CD4-positive, alpha-beta memory T cell (primary cell): ENCODE measurements around the gene C11orf91. TPM values are rescaled to one million over a fixed set of nuclear protein-coding genes. Genes with fewer than 3 reads are reported as not detected.

ENCODE experiments used
- CTCF ChIA-PET: fragments of 350-600 bp; sonication (Branson Sonifier 250); formaldehyde crosslinking; loops from one replicate; lab custom pipeline; 2021; ENCODE audit warnings: inconsistent platforms; ENCODE audit not compliant: partially characterized antibody; lab: Charles Lee
- POLR2A ChIA-PET: fragments of 350-600 bp; sonication (Branson Sonifier 250); formaldehyde crosslinking; loops from one replicate; lab custom pipeline; 2021; ENCODE audit not compliant: partially characterized antibody; lab: Charles Lee
- DNase-seq, 5 donors: peaks; one replicate each; pipeline versions ENCODE4 v3.0.0 to v3.0.0-alpha.2; 2020 to 2022; ENCODE audit warnings: mixed read lengths in 1 of 5
- H3K27ac ChIP-seq: one replicate; pipeline ENCODE4 v1.7.0; 2013; ENCODE audit warnings: low read depth, low read length
- H3K27me3 ChIP-seq: 2 replicates; pipeline ENCODE4 v1.7.0; 2013; ENCODE audit warnings: mild to moderate bottlenecking, low read length, moderate library complexity; ENCODE audit not compliant: insufficient read depth
- H3K36me3 ChIP-seq: 2 replicates; pipeline ENCODE4 v1.7.0; 2013; ENCODE audit warnings: mild to moderate bottlenecking, low read length, moderate library complexity; ENCODE audit not compliant: insufficient read depth
- H3K4me1 ChIP-seq: 2 replicates; pipeline ENCODE4 v1.7.0; 2013; ENCODE audit warnings: mild to moderate bottlenecking, low read length, moderate library complexity; ENCODE audit not compliant: insufficient read depth
- H3K4me3 ChIP-seq, 2 donors: one replicate each; pipeline ENCODE4 v1.7.0; 2013; ENCODE audit warnings: low read length in 2 of 2, mild to moderate bottlenecking in 1 of 2
- H3K9me3 ChIP-seq, 2 donors: one replicate each; pipeline ENCODE4 v1.7.0; 2013; ENCODE audit warnings: low read length in 2 of 2, control low read depth in 1 of 2; ENCODE audit not compliant: control insufficient read depth in 1 of 2
- H3K27ac Mint-ChIP-seq, 7 donors: one replicate each; pipeline ENCODE4 v1.8.0; 2020 to 2021; ENCODE audit warnings: mixed read lengths in 7 of 7, mild to moderate bottlenecking in 6 of 7, inconsistent platforms in 3 of 7, moderate library complexity in 3 of 7
- H3K27me3 Mint-ChIP-seq, 2 donors: one replicate each; pipeline ENCODE4 v1.8.0; 2020 to 2021; ENCODE audit warnings: mixed read lengths in 2 of 2
- H3K36me3 Mint-ChIP-seq, 2 donors: one replicate each; pipeline ENCODE4 v1.8.0; 2020 to 2021; ENCODE audit warnings: mixed read lengths in 2 of 2, inconsistent platforms in 1 of 2, mild to moderate bottlenecking in 1 of 2
- H3K4me1 Mint-ChIP-seq, 4 donors: one replicate each; pipeline ENCODE4 v1.8.0; 2020 to 2021; ENCODE audit warnings: mixed read lengths in 4 of 4, mild to moderate bottlenecking in 1 of 4
- H3K4me3 Mint-ChIP-seq, 8 donors: one replicate each; pipeline ENCODE4 v1.8.0; 2020 to 2021; ENCODE audit warnings: mixed read lengths in 8 of 8, mild to moderate bottlenecking in 7 of 8, moderate library complexity in 6 of 8, inconsistent platforms in 3 of 8
- H3K9me3 Mint-ChIP-seq, 8 donors: one replicate each; pipeline ENCODE4 v1.8.0; 2020 to 2021; ENCODE audit warnings: mixed read lengths in 8 of 8, mild to moderate bottlenecking in 5 of 8, inconsistent platforms in 3 of 8, moderate library complexity in 1 of 8
- intact Hi-C: fragments of 100-400 bp; cut with micrococcal nuclease; formaldehyde crosslinking; loops from one replicate; pipeline ENCODE4 v1.15.1; 2023
- polyA plus RNA-seq, 2 donors: library from polyadenylated mRNA; unstranded; fragments of 300-500 nt; fragmentation: Illumina TruSeq; gene quantifications; one replicate each; pipeline ENCODE4 v1.2.3, GENCODE V29; 2021
- total RNA-seq, 2 experiments: library from RNA; stranded (reverse); gene quantifications; one replicate each; pipeline ENCODE4 v1.2.3, GENCODE V29; 2021

The C11orf91 gene
- total and polyA plus RNA-seq, 4 experiments from 2014 or later = 0.49 TPM; not detected in 3

DNA sequence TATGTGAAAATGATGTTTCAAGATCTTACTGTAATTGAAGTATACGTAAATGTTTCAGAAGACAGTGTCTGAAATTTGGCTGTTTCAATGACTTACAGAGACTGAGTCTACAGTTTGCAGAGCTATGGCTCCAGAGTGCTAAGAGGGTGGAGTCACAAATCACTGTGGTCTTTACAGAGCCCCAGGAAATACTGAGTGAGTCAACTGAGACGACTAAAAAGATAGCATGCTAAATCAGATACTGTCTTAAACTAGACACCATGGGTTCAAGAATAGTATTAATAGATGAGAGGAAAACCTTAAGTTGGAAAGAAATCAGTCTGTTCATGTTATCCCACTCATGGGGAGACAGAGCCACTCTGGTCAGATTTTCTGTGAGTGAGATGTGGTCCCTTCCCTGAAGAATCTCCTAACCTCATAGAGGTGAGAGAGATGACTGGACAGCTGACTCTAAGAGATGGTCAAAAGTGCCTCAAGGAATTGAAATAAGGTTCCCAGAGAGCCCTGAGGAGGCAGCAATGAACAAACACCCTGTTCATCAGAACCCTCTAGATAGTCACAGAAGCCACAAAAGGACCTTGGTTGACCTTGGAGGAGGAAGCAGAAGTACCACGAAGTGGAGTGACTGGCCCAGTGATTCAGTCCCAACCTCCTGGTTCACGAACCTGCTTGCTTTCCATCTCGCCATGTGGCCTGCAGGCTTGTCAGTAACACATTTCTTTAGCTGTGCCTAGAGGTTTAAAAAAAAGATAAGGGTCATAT, 30.2 kb downstream of the C11orf91 start:
- peaks cover 0 to 2% (median 0%) of the 10 kb centered on the region in 8 donors for H3K9me3 Mint-ChIP-seq
- H3K36me3 Mint-ChIP-seq = no peaks in the 10 kb centered on the region
- peaks cover 2 to 15% of the 10 kb centered on the region in 2 donors for H3K27me3 Mint-ChIP-seq
- no peak overlapping the region for H3K27ac Mint-ChIP-seq
- Histone ChIP-seq H3K9me3 (no peaks in the 10 kb centered on the region), H3K4me3 (no peak overlapping the region), H3K4me1 (no peaks in the 10 kb centered on the region), H3K27me3 (no peaks in the 10 kb centered on the region), H3K36me3 (no peaks in the 10 kb centered on the region), H3K27ac (no peak overlapping the region)
- ChIA-PET CTCF (no interaction called here), POLR2A (no interaction called here)
- peaks cover 0 to 1% (median 0%) of the 10 kb centered on the region in 4 donors for H3K4me1 Mint-ChIP-seq
- intact Hi-C loops = no loop called here
- no peak for DNase-seq
- H3K4me3 Mint-ChIP-seq = no peak overlapping the region

DNA sequence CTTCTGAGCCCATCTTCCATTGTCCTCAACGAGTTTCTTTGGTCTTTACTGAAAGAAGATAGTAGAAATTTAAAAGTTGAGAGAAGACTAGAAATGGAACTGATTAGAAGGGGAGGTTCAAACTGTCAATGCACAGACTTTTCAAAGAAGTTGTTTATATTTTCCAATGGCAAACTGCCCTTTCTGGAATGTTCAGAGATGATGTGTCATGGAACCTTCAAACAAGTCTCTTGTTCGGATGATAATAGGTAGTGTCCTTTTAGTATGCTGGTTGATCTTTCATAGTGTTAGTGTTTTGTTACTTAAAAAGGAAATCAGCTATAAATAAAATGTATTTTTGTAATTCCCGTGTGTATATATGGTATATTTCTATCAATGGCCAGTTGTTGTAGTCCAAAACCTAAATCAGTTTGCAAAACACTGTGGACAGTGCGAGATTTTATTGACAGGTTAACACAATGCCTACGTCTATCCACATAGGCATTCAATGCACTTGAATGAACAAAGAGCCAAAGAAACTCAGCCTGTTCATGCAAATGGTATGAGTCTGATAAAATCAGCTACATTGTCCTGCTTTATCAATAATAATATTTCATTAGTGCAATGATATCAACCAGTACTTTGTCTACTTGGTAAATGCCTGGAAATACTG, 30.9 kb downstream of the C11orf91 start:
- DNase-seq = no peak
- Histone ChIP-seq H3K4me1 (no peaks in the 10 kb centered on the region), H3K36me3 (no peaks in the 10 kb centered on the region), H3K9me3 (no peaks in the 10 kb centered on the region), H3K27ac (no peak overlapping the region), H3K27me3 (no peaks in the 10 kb centered on the region), H3K4me3 (no peak overlapping the region)
- Mint-ChIP-seq H3K27ac (no peak overlapping the region), H3K4me1 (peaks cover 0 to 1% (median 0%) of the 10 kb centered on the region in 4 donors), H3K4me3 (no peak overlapping the region), H3K27me3 (peaks cover 2 to 15% of the 10 kb centered on the region in 2 donors), H3K36me3 (no peaks in the 10 kb centered on the region), H3K9me3 (peaks cover 0 to 2% (median 0%) of the 10 kb centered on the region in 8 donors)
- intact Hi-C loops = no loop called here
- ChIA-PET CTCF (no interaction called here), POLR2A (no interaction called here)

DNA sequence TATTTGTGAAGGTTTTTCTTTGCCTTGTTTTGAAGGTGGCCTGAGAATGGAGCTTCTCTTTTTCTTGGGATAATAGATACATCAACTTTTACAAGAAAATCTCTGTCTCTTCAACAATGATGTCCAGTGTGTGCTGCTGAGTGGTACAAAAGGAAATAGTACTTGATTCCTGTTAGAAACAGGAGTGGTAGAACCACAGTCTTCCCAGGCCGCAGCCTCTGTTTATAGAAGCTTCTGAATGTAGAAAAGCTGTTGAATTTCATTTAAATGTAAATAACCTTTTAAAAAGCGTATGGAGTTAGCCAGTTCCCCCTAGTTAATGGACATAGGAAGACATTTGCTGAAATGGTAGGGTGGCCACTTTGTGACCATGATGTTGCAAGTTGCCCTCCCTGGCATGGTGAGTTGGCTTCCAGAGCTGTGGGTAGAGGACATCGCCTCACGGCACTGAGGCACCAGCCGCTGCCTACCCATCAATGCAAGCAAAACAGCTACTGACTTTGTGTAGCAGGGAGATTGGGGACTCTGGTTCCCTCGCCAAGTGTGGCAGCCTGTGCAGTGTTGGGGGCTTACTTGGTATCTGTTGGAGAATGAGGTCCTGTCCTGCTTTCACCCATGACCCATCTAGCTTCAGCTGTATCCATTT, 31.6 kb downstream of the C11orf91 start:
- Histone ChIP-seq H3K4me1 (no peaks in the 10 kb centered on the region), H3K27ac (no peak overlapping the region), H3K9me3 (no peaks in the 10 kb centered on the region), H3K27me3 (no peaks in the 10 kb centered on the region), H3K4me3 (no peak overlapping the region), H3K36me3 (no peaks in the 10 kb centered on the region)
- peaks cover 2 to 18% of the 10 kb centered on the region in 2 donors for H3K27me3 Mint-ChIP-seq
- ChIA-PET POLR2A (no interaction called here), CTCF (no interaction called here)
- H3K27ac Mint-ChIP-seq = no peak overlapping the region
- peaks cover 0 to 1% (median 0%) of the 10 kb centered on the region in 4 donors for H3K4me1 Mint-ChIP-seq
- peaks cover 0 to 2% (median 0%) of the 10 kb centered on the region in 8 donors for H3K9me3 Mint-ChIP-seq
- no peaks in the 10 kb centered on the region for H3K36me3 Mint-ChIP-seq
- intact Hi-C loops = no loop called here
- no peak for DNase-seq
- H3K4me3 Mint-ChIP-seq = no peak overlapping the region

DNA sequence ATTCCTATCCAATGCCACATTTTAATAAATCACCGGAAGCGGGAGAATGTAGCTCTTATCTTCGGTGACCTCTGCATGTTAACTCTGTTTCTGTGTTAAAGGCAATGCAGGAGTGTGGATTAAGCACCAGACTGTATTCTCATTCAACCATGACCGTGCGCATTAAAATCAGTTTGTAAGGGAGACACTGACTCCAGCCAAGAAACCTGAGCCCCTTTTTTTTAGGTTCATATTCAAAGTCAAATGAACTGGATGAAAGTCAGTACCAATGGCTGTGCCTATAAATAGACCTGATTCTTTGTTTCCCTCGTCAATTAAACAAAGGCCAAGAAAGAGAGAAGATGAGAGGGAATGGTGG, 32.2 kb downstream of the C11orf91 start:
- Mint-ChIP-seq H3K4me3 (no peak overlapping the region), H3K9me3 (peaks cover 0 to 2% (median 0%) of the 10 kb centered on the region in 8 donors), H3K27ac (no peak overlapping the region), H3K36me3 (no peaks in the 10 kb centered on the region), H3K4me1 (peaks cover 0 to 1% (median 0%) of the 10 kb centered on the region in 4 donors), H3K27me3 (peaks cover 2 to 18% of the 10 kb centered on the region in 2 donors)
- ChIA-PET CTCF (no interaction called here), POLR2A (no interaction called here)
- no peak overlapping the region for H3K4me3 ChIP-seq
- no peaks in the 10 kb centered on the region for H3K9me3 ChIP-seq
- H3K36me3 ChIP-seq = no peaks in the 10 kb centered on the region
- intact Hi-C loops = no loop called here
- no peak overlapping the region for H3K27ac ChIP-seq
- no peak for DNase-seq
- H3K27me3 ChIP-seq = no peaks in the 10 kb centered on the region
- no peaks in the 10 kb centered on the region for H3K4me1 ChIP-seq

DNA sequence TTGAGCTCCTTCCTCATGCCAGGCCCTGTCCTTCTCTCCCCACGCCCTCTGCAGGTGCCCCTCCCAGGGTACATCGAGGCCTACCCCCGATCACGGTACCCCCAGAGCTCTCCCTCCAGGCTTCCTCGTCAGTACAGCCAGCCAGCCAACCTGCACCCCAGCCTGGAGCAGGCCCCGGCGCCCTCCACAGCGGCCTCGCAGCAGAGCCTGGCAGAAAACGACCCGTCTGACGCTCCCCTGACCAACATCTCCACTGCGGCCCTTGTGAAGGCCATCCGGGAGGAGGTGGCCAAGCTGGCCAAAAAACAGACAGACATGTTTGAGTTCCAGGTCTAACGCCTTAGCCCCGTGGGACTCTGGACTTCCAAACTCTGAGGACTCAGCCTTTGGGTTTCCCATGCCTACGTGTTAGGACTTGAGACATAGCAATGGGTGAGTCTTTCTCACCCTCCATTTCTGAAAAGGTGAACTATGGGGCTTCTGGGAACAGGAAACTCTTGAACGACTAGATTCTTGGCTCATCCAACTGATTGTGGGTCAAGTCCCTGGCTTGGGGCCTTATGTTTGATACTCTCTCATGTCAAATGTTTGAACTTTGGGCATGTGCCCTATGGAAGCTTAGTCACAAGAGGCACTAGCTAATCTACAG, 32.7 kb downstream of the C11orf91 start:
- no peaks in the 10 kb centered on the region for H3K4me1 ChIP-seq
- no peaks in the 10 kb centered on the region for H3K36me3 ChIP-seq
- POLR2A ChIA-PET = no interaction called here
- DNase-seq = no peak
- intact Hi-C loops = no loop called here
- no peak overlapping the region for H3K4me3 ChIP-seq
- Mint-ChIP-seq H3K27ac (no peak overlapping the region), H3K36me3 (no peaks in the 10 kb centered on the region), H3K27me3 (peaks cover 2 to 18% of the 10 kb centered on the region in 2 donors), H3K4me1 (peaks cover 0 to 1% (median 0%) of the 10 kb centered on the region in 4 donors), H3K4me3 (no peak overlapping the region), H3K9me3 (peaks cover 0 to 2% (median 0%) of the 10 kb centered on the region in 8 donors)
- H3K27ac ChIP-seq = no peak overlapping the region
- CTCF ChIA-PET = no interaction called here
- no peaks in the 10 kb centered on the region for H3K9me3 ChIP-seq
- no peaks in the 10 kb centered on the region for H3K27me3 ChIP-seq

DNA sequence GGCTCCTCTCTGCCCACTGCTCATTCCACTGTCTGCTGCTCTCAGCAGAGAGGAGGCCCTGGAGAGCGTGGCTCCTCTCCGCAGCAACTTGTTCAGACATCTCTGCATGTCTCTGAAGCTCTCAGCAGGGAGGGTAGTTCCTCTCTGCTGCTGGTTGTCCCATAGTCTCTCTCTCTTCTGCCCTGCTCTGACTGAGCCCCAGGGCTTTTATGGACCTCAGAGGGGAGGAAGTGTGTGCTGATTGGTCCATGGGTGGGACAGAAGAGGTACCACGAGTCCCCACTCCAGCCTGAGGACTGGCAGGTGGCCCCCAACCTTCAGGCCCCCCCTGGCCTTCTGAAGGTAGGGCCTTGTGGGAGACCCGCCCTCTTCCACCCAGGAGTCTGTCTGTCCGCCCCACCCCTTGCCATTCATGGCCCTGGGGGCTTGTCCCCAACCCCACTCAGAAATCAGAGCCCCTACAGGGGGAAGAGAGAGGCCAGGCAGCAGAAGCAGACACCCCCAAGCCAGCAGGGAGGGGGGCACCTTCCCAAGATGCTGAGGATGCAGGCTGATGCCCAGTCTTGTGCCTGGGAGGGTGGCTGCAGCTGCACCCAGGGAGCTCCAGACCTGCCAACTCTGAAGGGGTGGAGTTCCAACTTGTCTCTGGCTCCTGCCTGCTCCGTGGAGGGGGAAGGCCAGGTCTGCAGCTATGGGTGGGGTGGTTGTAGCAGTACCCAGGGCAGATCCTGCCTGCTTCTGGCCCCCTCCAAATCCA, 35.1 kb downstream of the C11orf91 start:
- H3K9me3 Mint-ChIP-seq = no peaks in the 10 kb centered on the region
- no peak for DNase-seq
- Histone ChIP-seq H3K9me3 (no peaks in the 10 kb centered on the region), H3K4me1 (no peaks in the 10 kb centered on the region), H3K36me3 (no peaks in the 10 kb centered on the region), H3K27ac (no peak overlapping the region), H3K4me3 (no peak overlapping the region), H3K27me3 (no peaks in the 10 kb centered on the region)
- H3K36me3 Mint-ChIP-seq = no peaks in the 10 kb centered on the region
- POLR2A ChIA-PET = no interaction called here
- intact Hi-C loops = no loop called here
- peaks cover 0 to 1% (median 0%) of the 10 kb centered on the region in 4 donors for H3K4me1 Mint-ChIP-seq
- CTCF ChIA-PET = no interaction called here
- H3K4me3 Mint-ChIP-seq = no peak overlapping the region
- peaks cover 0 to 7% of the 10 kb centered on the region in 2 donors for H3K27me3 Mint-ChIP-seq
- no peak overlapping the region for H3K27ac Mint-ChIP-seq
